Adrenal gland (tissue), 12 donors: ENCODE data around the gene CDH3. TPM values are rescaled to one million over a fixed set of nuclear protein-coding genes. Genes with fewer than 3 reads are reported as not detected.

ENCODE experiments used
- DNase-seq, 7 donors: peaks; one replicate each; pipeline ENCODE4 v3.0.0-alpha.2; 2019 to 2020
- H3K27ac ChIP-seq, 5 donors: fragments of 200-600 bp; sonication (generic) in 4 of 5; 1 replicate in 3 of 5; 2 replicates in 2 of 5; pipeline versions ENCODE4 v1.5.1 to v1.8.0; 2016 to 2020; ENCODE audit warnings: mild to moderate bottlenecking in 1 of 5
- H3K27me3 ChIP-seq: fragments of 200-600 bp; 2 replicates; pipeline ENCODE4 v1.8.0; 2021
- H3K36me3 ChIP-seq, 2 donors: fragments of 200-600 bp; replicated peaks in 1 of 2; 1 replicate in 1 of 2; 2 replicates in 1 of 2; pipeline versions ENCODE4 v1.5.1 to v1.8.0; 2018 to 2022
- H3K4me1 ChIP-seq, 2 donors: fragments of 200-600 bp; replicated peaks in 1 of 2; 1 replicate in 1 of 2; 2 replicates in 1 of 2; pipeline versions ENCODE4 v1.5.1 to v1.8.0; 2018 to 2021
- H3K4me3 ChIP-seq, 4 donors: fragments of 200-600 bp; sonication (generic) in 3 of 4; one replicate each; pipeline ENCODE4 v1.5.1; 2016 to 2018
- H3K9me3 ChIP-seq, 3 donors: fragments of 200-600 bp; sonication (generic) in 1 of 3; replicated peaks in 1 of 3; 1 replicate in 2 of 3; 2 replicates in 1 of 3; pipeline versions ENCODE4 v1.5.1 to v1.8.0; 2016 to 2021
- POLR2A ChIP-seq, 2 donors: fragments of 450-650 bp; IDR thresholded peaks; one replicate each; pipeline ENCODE4 v1.6.1; 2017; ENCODE audit warnings: antibody characterized with exemption in 2 of 2, mild to moderate bottlenecking in 2 of 2, moderate library complexity in 1 of 2
- WGBS, 4 donors: extraction: QIAGEN DNeasy Blood & Tissue Kit in 2 of 4; methylation state at CpG; one replicate each; pipeline versions ENCODE4 v1.1.5 to v1.1.7; 2013 to 2017; 5-methylcytosine and 5-hydroxymethylcytosine counted together
- intact Hi-C, 2 donors: fragments of 100-400 bp; cut with DNase I; formaldehyde crosslinking; loops; one replicate each; pipeline versions ENCODE4 v1.14.1 to v1.15.0; 2022 to 2023
- polyA plus RNA-seq, 3 donors: library from polyadenylated mRNA; stranded (reverse); fragments of 200-250 nt in 2 of 3; fragments of 350-450 nt in 1 of 3; fragmentation: Illumina TruSeq in 1 of 3; extraction: RNeasy Lipid Tissue Mini Kit (QIAGEN cat#74804) in 1 of 3; gene quantifications; one replicate each; pipeline ENCODE4 v1.2.3, GENCODE V29; 2013 to 2014
- total RNA-seq, 9 donors: library from RNA; depleted of rRNA in 4 of 9; stranded (reverse); fragments of >200 nt in 4 of 9; fragments of 120-200 nt in 1 of 9; fragmentation: NEBNext Ultra II Directional in 1 of 9; extraction: Animal tissue kit (Norgen Biotek cat#: 25700) in 1 of 9; gene quantifications; one replicate each; pipeline versions ENCODE4 v1.1.0 to v1.2.4, GENCODE V29; 2013 to 2023
- TF ChIP-seq, protein P1 (sequence below), 6 experiments: fragments of 450-650 bp in 4 of 6; fragments of 200-600 bp in 2 of 6; sonication (generic) in 1 of 6; IDR thresholded peaks; 1 replicate in 5 of 6; 2 replicates in 1 of 6; pipeline versions ENCODE4 v1.5.1 to v1.8.0; 2016 to 2021; ENCODE audit warnings: antibody characterized with exemption in 6 of 6, mild to moderate bottlenecking in 2 of 6, moderate library complexity in 1 of 6
- donor health status: healthy with polysubstance abuse.
- donor health status: Bipolar disorder and iron deficiency.
- donor health status: DM: yes; HTN: yes; CAD: no.
- donor health status: DM: no; HTN: no; CAD: no.
- donor health status: DM: no; HTN: no; CAD: no.
- donor health status: DM: yes; HTN: yes; CAD: no.

The CDH3 gene
- total and polyA plus RNA-seq, 12 donors, result 0.16 to 3.3 (median 1.0) TPM; not detected in 1

DNA sequence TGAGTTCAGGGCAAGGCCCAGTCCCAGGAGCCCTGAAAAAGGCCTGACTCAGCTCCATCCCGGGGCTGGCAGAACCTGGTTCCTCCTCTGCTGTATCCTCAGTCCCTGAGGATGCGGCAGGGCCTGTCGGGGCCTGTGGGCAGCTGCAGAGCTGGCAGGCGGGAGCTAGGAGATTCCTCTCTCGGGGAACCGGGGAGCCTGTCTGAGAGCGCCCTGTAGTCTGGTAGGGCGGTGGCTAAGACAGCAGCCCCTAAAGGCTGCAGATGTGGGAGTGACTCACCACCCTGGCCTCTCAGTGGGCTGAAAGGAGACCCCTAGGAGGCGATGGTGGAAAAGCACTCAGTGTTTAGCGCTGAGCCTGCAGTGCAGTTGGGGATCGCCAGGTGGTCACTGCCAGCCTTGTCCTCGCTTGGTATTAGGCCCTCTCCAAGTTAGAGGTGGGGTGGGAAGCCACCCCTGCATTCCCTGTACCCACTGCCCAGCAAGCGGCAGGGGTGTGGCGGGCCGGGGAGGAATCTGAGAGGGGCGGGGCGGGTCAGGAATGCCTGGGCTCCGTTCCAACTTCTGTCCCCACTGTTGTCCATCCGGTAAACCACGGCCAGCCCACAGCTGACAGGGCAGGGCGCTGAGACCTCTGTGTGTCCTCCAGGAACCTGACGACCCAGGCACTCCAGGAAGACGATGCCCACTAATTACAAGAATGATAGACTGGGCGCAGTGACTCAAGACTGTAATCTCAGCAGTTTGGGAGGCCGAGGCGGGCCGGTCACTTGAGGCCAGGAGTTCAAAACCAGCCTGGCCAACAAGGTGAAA, 62.4 kb downstream of the CDH3 start:
- no peaks in the 10 kb centered on the region for H3K9me3 ChIP-seq
- peak in 4 of 7 donors; percentile 9 to 55 (median 30) for DNase-seq
- H3K27ac ChIP-seq, result no peak overlapping the region
- intact Hi-C loops, result no loop called here
- no peaks in the 10 kb centered on the region for H3K27me3 ChIP-seq
- H3K4me1 ChIP-seq, result no peaks in the 10 kb centered on the region
- no peaks in the 10 kb centered on the region for H3K36me3 ChIP-seq
- 65 to 74% (median 70%) methylated on average over 6 to 27 of the region's 27 CpGs for WGBS, 4 donors
- H3K4me3 ChIP-seq, result no peak overlapping the region
- TF ChIP-seq, protein P1, sequence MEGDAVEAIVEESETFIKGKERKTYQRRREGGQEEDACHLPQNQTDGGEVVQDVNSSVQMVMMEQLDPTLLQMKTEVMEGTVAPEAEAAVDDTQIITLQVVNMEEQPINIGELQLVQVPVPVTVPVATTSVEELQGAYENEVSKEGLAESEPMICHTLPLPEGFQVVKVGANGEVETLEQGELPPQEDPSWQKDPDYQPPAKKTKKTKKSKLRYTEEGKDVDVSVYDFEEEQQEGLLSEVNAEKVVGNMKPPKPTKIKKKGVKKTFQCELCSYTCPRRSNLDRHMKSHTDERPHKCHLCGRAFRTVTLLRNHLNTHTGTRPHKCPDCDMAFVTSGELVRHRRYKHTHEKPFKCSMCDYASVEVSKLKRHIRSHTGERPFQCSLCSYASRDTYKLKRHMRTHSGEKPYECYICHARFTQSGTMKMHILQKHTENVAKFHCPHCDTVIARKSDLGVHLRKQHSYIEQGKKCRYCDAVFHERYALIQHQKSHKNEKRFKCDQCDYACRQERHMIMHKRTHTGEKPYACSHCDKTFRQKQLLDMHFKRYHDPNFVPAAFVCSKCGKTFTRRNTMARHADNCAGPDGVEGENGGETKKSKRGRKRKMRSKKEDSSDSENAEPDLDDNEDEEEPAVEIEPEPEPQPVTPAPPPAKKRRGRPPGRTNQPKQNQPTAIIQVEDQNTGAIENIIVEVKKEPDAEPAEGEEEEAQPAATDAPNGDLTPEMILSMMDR (IDR thresholded peaks at IDR 0.05), result no peak
- TF ChIP-seq POLR2A (IDR thresholded peaks at IDR 0.05), result no peak

DNA sequence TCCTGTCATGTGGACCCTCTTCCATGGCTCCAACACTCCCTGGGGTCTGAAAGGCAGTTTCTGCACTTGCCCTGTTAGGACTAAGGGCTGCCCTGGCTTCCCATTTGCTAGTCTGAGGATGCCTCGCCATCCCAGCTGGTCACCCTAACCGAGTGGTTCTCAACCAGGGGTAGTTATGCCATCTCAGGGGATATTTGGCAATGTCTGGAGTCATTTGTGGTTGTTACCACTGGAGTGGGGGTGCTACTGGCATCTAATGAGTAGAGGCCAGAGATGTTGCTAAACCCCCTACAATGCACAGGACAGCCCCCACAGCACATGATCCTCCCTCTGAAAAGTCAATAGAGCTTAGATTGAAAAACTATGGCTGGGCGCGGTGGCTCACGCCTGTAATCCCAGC, 65.1 kb downstream of the CDH3 start:
- WGBS, 4 donors, result 81 to 91% (median 84%) methylated on average over 5 of the region's 5 CpGs
- no peaks in the 10 kb centered on the region for H3K4me1 ChIP-seq
- H3K9me3 ChIP-seq, result no peaks in the 10 kb centered on the region
- no peak for DNase-seq
- no peaks in the 10 kb centered on the region for H3K27me3 ChIP-seq
- intact Hi-C loops, result no loop called here
- TF ChIP-seq POLR2A (IDR thresholded peaks at IDR 0.05), result no peak
- TF ChIP-seq, protein P1 (IDR thresholded peaks at IDR 0.05), result no peak
- no peak overlapping the region for H3K27ac ChIP-seq
- H3K4me3 ChIP-seq, result no peak overlapping the region
- no peaks in the 10 kb centered on the region for H3K36me3 ChIP-seq

DNA sequence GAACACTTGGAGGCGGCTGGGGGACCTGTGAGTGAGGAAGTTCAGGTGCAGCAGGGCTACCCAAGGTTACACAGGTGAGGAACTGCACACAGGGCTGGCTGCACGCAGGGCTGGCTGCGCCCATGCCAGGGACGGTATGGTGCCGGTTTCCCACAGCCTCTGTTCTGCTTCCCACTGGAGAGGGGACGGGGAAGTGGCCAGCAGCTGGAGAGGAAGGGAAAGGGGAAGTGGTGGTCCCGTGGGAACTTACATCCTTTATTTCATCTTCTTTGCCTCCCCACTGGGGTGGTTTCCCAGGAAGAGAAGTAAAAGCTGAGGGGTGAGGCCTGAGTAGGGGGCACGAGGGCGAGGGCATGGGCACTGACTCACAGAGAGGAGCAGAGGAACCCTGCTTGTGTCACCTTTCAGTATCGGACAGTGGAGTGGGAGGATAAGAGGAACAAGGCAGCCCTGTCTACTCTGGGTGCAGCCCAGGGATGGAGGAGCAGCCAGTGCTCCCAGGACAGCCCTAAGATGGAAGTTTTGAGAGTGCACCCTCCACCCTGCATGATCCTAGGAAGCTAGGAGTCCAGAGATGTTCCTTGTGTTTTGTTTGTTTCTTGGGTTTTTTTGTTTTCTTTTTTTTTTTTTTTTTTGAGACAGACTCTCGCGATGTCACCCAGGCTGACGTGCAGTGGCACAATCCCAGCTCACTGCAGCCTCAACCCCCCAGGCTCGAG, 66.5 kb downstream of the CDH3 start:
- H3K9me3 ChIP-seq, result no peaks in the 10 kb centered on the region
- no peaks in the 10 kb centered on the region for H3K27me3 ChIP-seq
- H3K4me1 ChIP-seq, result no peaks in the 10 kb centered on the region
- peak in 2 of 7 donors; percentile 28 to 56 for DNase-seq
- TF ChIP-seq, protein P1 (IDR thresholded peaks at IDR 0.05), result no peak
- no peak for TF ChIP-seq POLR2A (IDR thresholded peaks at IDR 0.05)
- 39 to 60% (median 56%) methylated on average over 14 of the region's 14 CpGs for WGBS, 4 donors
- H3K4me3 ChIP-seq, result no peak overlapping the region
- intact Hi-C loops, result no loop called here
- no peaks in the 10 kb centered on the region for H3K36me3 ChIP-seq
- H3K27ac ChIP-seq, result no peak overlapping the region

DNA sequence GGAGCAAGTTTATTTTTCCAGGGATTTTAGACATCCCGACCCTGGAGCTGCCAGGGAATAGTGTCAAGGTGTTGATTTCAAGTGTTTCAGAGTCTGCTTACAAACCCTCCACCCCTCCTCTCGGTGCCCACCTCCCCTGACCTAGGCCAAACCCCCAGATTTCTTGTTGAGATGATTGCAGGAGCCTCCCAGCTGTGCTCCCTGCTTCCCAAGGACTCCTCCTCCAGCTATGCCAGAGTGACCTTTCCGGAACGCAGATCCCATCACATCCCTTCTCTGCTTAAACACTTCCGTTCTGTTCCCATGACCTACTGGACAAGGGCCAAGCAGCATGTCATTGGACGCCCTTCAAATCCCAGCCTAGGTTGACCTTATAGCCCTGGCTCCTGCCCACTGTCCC, 68.3 kb downstream of the CDH3 start:
- no peaks in the 10 kb centered on the region for H3K9me3 ChIP-seq
- no peaks in the 10 kb centered on the region for H3K27me3 ChIP-seq
- no peak overlapping the region for H3K27ac ChIP-seq
- H3K4me3 ChIP-seq, result no peak overlapping the region
- no peaks in the 10 kb centered on the region for H3K4me1 ChIP-seq
- 38 to 50% (median 45%) methylated on average over 6 of the region's 6 CpGs for WGBS, 4 donors
- intact Hi-C loops, result no loop called here
- DNase-seq, result no peak
- TF ChIP-seq, protein P1 (IDR thresholded peaks at IDR 0.05), result no peak
- TF ChIP-seq POLR2A (IDR thresholded peaks at IDR 0.05), result no peak
- no peaks in the 10 kb centered on the region for H3K36me3 ChIP-seq
